OCI-LY7 (cell line): ENCODE data around the gene HPSE.

Experiments used
- CTCF ChIP-seq: fragments of 200-600 bp; sonication (generic); conservative IDR thresholded peaks from 2 replicates; pipeline ENCODE4 v1.5.1; 2014; ENCODE audit warnings: mild to moderate bottlenecking, antibody characterized with exemption, low read length, moderate library complexity, mixed read lengths
- EZH2phosphoT487 ChIP-seq: fragments of 200-600 bp; sonication (generic); IDR thresholded peaks from 2 replicates; pipeline ENCODE4 v1.6.1; 2018; ENCODE audit warnings: low read depth, borderline replicate concordance, mild to moderate bottlenecking, mixed run types, antibody characterized with exemption, low read length, moderate library complexity, mixed read lengths

GRCh38 chr4:83283181-83283580, 51.5 kb downstream of the HPSE start:
- TF ChIP-seq CTCF: no peak
- no peak for TF ChIP-seq EZH2phosphoT487
